H1 (cell line): ENCODE data around the gene POLL. TPM values are rescaled to one million over a fixed set of nuclear protein-coding genes. Genes with fewer than 3 reads are reported as not detected.

Experiments
- BCL11A ChIP-seq, 2 experiments: IDR thresholded peaks; one replicate each; pipeline ENCODE4 v1.6.1; 2011; ENCODE audit warnings: low read depth in 2 of 2, low read length in 2 of 2, mild to moderate bottlenecking in 2 of 2
- CEBPB ChIP-seq: IDR thresholded peaks from 2 replicates; pipeline ENCODE4 v1.6.1; 2012; ENCODE audit warnings: low read depth, low read length
- HDAC6 ChIP-seq: IDR thresholded peaks from one replicate; pipeline ENCODE4 v1.7.1; 2012; ENCODE audit warnings: low read depth, mild to moderate bottlenecking, inconsistent platforms, low read length, moderate library complexity
- RXRA ChIP-seq: IDR thresholded peaks from 2 replicates; pipeline ENCODE4 v1.6.1; 2011; ENCODE audit warnings: low read depth, mild to moderate bottlenecking, low read length, moderate library complexity; ENCODE audit not compliant: insufficient read depth
- polyA plus RNA-seq, 7 experiments: library from polyadenylated mRNA; depleted of rRNA in 3 of 7; stranded (reverse) in 5 of 7; unstranded in 2 of 7; fragments of >200 nt in 5 of 7; fragments of 200-250 nt in 2 of 7; gene quantifications; 1 replicate in 5 of 7; 2 replicates in 1 of 7; 4 replicates in 1 of 7; pipeline versions ENCODE4 v1.2.1 to v1.2.3, GENCODE V29; 2011 to 2013; ENCODE audit warnings: missing spikeins in 2 of 7, mixed read lengths in 2 of 7
- total RNA-seq: library from RNA; stranded (reverse); fragmentation: NEBNext Ultra II Directional; extraction: Animal tissue kit (Norgen Biotek cat#: 25700); gene quantifications from 2 replicates; pipeline ENCODE4 v1.2.1, GENCODE V29; 2021
- TF ChIP-seq, protein P1 (sequence below): IDR thresholded peaks from 2 replicates; pipeline ENCODE4 v1.6.1; 2012; ENCODE audit warnings: inconsistent platforms

POLL gene
- total and polyA plus RNA-seq, 2 of the 8 experiments (the other 6 are each of a cell fraction or from before 2014, with no cell fraction given): 26.1 to 45.9 TPM

GRCh38 chr10:101585841-101586240, 2.2 kb downstream of the POLL start (continued):
- TF ChIP-seq BCL11A (IDR thresholded peaks at IDR 0.05; ENCODE audit: low read depth in 2 of 2, low read length in 2 of 2) (no peak), HDAC6 (no peak), RXRA (no peak), CEBPB (no peak)
- TF ChIP-seq, protein P1, sequence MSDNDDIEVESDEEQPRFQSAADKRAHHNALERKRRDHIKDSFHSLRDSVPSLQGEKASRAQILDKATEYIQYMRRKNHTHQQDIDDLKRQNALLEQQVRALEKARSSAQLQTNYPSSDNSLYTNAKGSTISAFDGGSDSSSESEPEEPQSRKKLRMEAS: no peak
- TF ChIP-seq, all 59 proteins: peak for 0
